HG02852 (cell line): ENCODE measurements around the gene PXK.
"Not testable (repeated sequence)": the region's sequence is repeated elsewhere in the genome, so short reads cannot be mapped to it uniquely, and the experiment has no call there.

ENCODE experiments used
- ATAC-seq: cut with Tn5 transposase; IDR thresholded peaks from one replicate; pipeline ENCODE4 v1.9.1; 2021; ENCODE audit warnings: mild to moderate bottlenecking, moderate library complexity; ENCODE audit not compliant: unreplicated experiment

The PXK gene

DNA sequence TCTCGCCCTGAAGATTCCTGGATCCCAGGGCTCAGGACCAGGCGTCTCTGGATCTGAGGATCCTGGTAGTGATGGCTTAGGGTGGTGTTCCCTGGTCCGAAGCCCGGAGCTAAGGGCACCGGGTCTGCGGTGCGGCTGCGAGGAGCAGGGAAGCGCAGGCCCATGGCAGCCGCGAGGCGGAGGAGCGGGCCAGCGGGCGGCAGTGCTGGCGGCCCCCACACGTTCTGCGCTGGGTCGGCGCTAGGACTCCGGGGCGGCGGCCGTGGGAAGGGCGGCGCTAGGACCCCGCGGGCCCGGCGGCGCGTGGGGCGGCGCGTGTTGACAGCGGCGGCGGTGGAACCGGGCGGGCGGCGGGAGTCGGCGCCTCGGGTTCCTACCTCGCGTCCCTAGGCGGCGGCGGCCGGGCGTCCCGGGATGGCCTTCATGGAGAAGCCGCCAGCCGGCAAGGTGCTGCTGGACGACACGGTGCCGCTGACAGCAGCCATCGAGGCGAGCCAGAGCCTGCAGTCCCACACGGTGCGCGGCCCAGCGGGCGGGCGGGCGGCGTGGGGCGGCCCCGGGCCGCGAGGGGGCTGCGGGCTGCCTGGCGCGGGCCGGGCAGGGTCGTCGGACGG, at the start of gene PXK:
TSS of gene PXK (plus strand) at position 318 of the 614 bp plus-strand sequence. CDS start at position 415, 97 bp downstream.
- peak; percentile 93 for ATAC-seq

DNA sequence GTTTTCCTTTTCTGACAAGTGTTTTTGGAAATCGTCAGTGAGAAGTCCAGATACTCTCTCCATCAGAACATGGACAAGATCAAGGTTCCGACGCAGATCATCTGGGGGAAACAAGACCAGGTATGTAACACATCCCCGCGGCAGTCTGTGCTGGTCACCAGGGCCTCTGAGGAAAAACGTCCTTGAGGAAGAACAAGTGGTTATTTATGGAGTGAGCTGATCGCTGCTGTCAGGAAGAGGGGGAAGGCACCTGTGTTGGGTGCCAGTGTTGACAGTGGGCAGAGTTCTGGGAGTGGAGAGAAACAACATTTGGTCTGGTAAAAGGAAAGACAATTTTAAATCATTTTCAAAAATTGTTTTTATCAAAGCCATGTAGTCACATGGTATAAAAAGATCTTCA, 47.4 kb upstream of the PXK start:
- no peak for ATAC-seq

DNA sequence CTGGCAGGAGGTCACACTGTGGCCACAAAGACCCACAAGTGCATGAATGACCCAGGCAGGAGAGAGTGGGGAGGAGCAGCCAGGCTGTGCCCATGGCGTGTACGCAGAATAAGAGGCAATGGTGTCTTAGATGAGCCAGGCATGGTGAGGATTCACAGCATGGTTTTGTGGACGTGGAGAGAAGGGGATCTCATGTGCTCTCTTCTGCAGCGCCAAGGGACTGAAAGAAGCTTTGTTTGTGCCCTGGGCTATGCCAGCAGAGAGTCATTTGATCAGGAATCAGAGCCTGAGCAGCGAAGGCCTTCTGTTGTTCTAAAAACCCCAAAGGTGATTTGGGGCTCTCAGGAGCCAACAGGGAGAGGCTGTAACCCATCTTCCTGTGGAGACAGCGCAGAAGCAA, 45.3 kb upstream of the PXK start:
- no peak for ATAC-seq

DNA sequence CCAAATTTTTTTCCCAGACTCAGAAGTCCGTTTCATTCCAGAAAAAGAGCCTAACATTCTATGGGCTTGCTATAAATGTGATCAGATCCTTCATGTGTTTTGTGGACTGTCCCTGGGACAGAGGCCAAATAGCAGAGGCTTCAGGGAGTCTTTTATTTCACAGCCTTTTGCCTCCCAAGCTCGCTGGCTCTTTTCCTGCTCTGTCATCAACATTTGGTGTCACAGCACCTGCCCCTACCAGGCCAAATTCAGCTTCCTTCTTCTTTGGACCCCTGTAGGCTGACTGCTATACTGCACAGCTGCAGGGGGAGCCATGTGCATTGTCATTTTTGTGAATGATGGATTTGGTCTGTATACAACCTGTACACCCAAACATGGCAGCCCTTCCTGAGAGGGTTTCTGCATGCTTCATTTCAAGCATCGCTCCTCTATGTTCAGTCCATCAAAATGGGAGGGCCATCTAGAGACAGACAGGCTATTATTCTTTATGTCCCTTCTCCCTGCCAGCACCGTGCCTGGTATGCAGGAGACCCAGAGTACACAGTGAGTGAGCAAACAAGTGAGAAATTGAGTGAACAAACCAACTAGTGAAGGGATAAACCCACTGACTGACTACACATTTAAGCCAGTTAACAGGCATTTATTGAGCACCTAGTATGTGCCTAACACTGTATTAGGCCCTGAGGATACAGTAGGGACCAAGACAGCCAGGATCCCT, 44.5 kb upstream of the PXK start:
- ATAC-seq, result no peak

DNA sequence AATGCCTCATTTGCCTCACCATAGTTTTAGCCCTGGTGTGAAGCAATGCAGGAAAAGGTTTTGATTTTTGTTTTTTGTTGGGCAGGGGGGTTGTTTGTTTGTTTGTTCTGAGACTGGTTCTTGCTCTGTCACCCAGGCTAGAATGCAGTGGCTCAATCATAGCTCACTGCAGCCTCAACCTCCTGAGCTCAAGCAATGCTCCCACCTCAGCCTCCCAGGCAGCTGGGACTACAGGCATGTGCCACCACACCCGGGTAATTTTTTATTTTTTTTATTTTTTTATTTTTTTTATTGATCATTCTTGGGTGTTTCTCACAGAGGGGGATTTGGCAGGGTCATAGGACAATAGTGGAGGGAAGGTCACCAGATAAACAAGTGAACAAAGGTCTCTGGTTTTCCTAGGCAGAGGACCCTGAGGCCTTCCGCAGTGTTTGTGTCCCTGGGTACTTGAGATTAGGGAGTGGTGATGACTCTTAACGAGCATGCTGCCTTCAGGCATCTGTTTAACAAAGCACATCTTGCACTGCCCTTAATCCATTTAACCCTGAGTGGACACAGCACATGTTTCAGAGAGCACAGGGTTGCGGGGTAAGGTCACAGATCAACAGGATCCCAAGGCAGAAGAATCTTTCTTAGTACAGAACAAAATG, 43.6 kb upstream of the PXK start:
- ATAC-seq, result not testable (repeated sequence)

DNA sequence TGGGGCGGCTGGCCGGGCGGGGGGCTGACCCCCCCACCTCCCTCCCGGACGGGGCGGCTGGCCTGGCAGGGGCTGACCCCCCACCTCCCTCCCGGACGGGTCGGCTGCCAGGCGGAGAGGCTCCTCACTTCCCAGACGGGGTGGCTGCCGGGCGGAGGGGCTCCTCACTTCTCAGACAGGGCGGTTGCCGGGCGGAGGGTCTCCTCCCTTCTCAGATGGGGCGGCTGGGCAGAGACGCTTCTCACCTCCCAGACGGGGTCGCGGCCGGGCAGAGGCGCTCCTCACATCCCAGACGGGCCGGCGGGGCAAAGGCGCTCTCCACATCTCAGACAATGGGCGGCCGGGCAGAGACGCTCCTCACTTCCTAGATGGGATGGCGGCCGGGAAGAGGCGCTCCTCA, 42.2 kb upstream of the PXK start:
- ATAC-seq, result not testable (repeated sequence)

DNA sequence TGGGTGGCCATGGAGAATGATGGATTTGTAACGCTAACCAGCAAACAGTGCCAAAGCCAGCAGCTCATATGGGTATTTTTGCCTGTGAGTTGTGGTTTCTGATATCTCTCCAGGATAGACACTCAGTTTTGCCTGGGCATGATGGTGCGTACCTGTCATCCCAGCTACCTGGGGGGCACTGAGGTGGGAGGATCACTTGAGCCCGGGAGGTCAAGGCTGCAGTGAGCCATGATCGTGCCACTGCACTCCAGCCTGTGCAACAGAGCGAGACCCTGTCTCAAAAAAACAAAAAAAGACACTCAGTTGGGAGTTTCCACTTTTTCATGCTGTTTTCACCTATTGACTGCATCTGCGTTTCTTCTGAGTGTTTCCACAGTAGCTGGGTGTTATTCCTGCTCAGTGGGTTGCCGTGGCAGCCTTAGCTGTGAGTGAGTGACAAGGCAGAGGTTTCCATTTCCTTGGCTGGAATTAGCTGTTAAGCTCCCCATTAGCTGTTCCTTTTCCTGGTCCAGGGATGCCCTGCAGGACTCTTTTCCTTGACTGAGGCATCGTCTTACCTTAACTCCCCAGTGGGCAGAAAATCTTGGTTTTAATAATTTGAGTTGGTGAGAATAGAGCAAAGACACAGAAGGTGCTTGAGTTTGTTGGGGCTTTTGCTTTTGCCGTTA, 40.9 kb upstream of the PXK start:
- no peak for ATAC-seq

DNA sequence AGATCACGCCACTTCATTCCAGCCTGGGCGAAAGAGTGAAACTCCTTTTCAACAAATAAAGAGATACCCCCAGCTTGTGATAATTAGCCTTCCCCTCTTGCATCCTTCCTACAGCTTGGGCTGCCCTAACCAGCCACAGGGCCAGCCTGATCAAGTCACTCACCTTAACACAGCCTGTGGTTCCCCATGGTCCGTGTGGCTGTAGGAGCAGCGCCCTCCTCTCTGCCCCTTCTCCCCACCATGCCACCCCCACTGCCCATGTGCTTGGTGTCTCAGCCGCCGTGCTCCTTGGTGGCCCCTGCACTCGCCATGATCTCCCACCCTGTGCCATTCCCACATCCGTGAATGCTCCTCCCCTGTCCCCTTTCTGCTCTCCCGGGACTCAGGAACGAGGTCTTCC, 39.8 kb upstream of the PXK start:
- no peak for ATAC-seq

DNA sequence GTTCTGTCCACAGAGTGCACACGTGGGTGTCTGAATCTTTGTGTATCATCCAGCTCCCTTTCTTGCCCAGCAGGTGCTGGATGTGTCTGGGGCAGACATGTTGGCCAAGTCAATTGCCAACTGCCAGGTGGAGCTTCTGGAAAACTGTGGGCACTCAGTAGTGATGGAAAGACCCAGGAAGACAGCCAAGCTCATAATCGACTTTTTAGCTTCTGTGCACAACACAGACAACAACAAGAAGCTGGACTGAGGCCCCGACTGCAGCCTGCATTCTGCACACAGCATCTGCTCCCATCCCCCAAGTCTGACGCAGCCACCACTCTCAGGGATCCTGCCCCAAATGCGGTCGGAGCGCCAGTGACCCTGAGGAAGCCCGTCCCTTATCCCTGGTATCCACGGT, 39.2 kb upstream of the PXK start:
- ATAC-seq, result no peak

DNA sequence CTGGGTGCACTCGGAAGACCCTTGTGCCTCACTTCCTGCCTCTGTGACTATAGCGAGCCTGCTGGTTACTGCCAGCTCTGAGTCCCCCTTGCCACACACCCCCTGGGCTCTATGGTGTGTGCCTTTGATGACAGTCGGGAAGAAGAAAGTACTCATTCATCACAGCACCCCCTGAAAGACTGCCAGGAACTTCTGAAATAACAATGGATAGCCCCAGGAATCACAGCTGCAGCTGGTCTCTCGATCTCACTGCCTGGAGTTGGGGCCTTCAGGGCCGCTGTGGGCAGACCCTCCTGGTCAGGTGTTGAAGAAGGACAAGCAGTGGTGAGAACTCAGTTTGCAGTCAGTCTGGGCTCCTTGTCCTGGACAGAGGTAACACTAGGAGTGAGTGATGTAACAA, 36.4 kb upstream of the PXK start:
- no peak for ATAC-seq

DNA sequence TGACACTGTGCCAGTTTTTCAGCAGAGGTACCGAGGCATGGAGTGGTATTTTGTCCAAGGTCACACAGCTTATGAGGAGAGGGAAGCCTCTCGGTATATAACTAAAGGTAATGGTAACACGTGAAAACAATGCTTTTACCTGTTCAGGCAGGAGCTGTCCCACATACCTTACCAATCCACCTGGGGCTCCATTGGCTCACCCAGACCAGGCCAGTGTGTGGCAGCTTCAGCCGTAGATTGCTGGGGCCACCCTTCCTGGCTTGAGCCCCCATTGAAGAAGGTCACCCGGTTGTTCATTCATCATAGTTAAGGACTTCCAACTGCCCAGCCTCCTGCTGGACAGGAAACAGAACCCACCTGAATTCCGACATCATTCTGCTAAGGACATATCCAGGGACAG, 35.8 kb upstream of the PXK start:
- ATAC-seq, result no peak

DNA sequence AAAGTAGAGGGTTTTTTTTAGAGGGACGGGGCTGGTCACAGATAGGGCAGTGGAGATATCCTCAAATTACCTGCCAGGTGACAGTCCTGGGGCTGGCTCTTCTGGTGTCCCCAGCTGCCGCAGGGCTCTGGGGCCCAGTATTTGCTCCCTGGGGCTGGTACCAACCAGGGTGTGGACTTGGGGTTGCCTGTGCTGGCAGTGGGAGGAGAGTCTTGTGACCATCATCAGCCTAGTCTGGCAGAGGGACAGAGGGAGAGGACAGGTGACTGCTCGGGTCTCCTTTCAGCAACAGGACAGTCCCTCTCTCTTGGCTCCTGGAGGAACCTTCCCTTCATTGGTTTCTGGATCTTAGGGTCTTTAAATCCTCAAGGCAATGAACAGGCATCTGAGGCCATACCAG, 34.5 kb upstream of the PXK start:
- no peak for ATAC-seq

DNA sequence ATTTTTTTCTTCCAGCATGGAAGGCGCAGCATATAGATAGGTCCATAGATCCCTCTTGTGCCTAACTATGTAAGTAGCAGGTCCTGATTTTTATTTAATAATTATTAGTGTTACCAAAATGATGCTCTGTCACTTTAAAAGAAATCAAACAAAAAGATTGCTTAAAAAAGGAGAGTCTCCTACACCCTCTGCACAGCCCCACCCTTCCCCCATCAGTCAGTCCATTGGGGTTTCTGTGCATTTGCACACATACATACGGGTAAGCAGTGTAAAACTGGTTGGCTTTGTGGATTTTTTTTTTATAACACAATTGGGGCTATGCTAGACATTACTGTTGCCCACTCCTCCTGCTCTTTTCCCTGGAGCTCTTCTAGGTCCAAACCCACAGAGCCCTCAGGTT, 33.6 kb upstream of the PXK start:
- no peak for ATAC-seq

DNA sequence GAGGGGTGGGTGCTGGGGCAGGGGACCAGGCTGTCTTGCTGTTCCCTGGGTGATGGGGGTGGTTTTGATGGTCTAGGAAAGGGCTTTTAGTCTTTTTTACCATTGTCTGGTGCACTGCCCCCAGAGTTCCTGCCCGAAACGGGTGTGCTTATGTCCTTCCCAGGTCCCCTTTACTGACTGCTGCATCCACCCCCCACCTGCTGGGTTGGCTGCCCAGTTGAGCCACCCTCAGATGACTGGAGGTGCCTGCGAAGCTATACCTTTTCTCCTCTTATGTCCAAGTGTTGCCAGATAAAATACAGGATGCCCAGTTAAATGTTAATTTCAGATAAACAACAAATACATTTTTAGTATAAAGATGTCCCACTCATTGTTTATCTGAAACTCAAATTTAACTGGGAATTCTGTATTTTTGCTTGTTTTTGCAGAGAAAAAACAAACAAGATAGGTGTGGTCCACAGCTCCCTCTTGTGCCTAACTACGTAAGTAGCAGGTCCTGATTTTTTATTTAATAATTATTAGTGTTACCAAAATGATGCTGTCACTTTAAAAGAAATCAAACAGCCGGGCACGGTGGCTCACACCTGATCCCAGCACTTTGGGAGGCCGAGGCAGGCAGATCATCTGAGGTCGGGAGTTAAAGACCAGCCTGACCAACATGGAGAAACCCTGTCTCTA, 32.7 kb upstream of the PXK start:
- no peak for ATAC-seq

DNA sequence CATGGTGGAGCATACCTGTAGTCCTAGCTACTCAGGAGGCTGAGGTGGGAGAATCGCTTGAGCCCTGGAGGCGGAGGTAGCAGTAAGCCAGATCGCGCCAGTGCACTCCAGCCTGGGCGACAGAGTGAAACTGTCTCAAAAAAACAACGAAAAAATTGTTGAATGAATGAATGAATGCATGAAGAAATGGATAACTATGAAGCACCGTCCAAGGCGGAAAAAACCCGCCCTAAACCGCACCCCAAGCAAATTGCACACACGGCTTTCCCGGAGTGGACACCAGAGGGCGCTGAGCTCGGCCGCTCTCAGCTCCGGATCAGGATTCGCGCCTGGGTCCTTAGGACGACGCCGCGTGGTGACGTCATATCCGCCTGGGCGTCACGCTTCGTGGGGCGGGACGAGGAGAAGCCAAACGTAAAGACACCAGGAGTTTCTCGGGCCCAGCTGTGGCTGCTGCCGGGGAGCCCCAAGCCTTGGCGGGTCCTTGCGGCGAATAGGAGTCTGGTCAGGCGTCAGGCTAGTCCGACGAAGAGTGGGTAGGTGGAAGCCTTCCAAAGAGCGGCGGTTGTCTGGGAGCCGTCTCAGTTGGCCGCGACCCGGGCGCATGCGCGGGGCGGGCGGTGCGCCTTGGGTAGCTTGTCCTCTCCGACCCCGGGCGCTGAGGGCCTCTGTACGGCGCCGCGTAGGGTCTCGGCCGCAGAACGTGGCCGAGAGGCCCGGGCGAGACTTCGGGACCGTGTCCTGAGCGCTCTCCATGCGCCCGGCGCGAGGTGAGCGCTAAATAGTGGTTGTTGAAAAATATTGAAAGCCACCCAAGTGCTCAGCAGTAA, 26.6 kb upstream of the PXK start, which contains the start of the genes HTD2 and RPP14:
TSS of gene HTD2 (plus strand) at position 639 of the 830 bp plus-strand sequence. CDS start 11,094 bp downstream, outside the sequence.
TSS of gene RPP14 (plus strand) at position 364 of the 830 bp plus-strand sequence. CDS start 4,085 bp downstream, outside the sequence.
- ATAC-seq, result peak; percentile 88

DNA sequence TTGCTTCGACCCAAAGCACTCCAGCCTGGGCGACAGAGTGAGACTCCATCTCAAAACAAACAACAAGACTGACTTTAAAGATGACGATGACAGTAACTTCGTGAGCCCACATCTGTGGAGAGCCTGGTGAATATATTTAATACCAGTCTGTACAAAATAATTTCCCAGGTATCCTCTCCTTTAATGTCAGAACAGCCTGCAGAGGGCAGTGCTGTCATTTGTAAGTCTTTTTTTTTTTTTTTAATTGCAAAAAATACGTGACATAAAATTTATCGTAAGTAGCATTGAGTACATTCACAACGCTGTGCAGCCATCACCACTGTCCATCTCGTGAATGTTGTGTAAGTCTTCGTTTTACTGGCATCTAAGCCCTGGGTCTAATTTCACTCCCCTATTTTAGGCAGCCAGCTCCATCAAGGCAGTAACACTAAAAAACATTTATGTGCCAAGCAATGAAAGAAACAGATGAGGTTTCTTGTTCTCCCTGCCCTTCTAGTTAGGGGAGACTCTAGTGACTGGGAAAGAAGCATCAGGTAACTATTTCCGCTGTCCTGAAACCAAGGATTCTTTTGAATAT, 25.0 kb upstream of the PXK start:
- no peak for ATAC-seq

DNA sequence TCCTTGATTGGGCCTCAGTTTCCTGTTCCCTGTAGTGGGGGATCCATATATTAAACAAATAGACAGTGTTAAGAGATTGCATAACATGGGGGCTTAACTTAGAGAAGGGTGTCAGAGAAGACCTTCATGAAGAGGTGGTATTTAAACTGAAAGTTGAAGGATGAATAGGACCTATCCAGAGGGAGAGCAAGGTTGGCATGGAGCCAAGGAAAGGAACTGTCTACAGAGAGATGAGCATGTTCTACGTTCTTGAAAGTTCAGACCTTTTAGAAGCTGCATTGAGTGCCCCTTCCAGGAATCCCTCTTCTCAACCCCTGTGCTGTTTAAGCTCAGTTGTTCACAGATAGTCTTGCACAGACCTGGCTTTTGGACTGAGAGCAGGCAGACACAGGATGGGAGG, 24.0 kb upstream of the PXK start:
- no peak for ATAC-seq

DNA sequence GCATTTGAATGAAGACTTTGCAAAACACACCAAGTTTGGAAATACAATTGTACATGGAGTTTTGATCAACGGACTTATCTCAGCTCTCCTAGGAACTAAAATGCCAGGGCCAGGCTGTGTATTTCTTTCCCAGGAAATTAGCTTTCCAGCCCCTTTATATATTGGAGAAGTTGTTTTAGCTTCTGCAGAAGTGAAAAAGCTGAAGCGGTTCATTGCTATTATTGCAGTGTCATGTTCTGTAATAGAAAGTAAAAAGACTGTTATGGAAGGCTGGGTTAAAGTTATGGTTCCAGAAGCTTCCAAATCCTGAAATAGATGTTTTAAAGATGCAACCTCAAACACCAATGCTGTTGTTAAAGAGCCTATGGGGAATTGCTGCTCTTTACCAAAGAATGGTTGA, 14.9 kb upstream of the PXK start:
- ATAC-seq, result no peak

DNA sequence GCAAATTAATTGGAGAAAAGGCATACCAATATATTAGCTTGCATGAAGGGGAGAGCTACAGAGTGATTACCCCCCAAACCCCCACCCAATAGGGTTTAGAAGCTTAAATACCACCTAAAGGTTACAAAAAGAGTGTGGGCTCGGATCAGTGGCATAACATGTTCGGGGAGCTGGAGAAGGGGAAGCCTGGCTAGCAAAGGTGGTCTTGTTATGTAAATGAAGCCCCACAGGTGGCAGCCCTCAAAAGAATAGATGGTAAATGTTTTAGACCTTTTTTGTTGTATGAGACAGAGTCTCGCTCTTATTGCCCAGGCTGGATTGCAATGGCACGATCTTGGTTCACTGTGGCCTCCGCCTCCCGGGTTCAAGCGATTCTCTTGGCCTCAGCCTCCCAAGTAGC, 10.9 kb upstream of the PXK start:
- ATAC-seq, result no peak

DNA sequence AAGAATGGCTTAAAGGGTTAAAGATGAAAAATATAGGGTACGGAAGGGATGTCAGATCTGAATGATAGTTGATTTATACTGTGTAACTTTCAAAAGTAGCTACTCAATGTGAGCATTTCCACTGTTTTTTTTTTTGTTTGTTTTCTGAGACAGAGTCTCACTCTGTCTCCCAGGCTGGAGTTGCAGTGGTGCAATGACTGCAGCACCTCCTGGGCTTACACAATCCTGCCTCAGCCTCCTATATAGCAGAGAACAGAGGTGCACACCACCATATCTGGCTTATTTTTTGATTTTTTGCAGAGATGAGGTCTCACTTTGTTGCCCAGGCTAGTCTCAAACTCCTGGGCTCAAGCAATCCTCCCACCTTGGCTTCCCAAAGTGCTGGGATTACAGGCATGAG, 9.9 kb upstream of the PXK start:
- ATAC-seq, result no peak
